NB4 (cell line): ENCODE measurements around the gene PLOD2.

Source experiments
- DNase-seq: peaks from one replicate; pipeline ENCODE4 v3.0.0; 2010; ENCODE audit warnings: low read depth
- H3K4me3 ChIP-seq: one replicate; pipeline ENCODE4 v1.5.1; 2011; ENCODE audit warnings: mild to moderate bottlenecking, low read depth, low read length, moderate library complexity
- CTCF ChIP-seq: IDR thresholded peaks from one replicate; pipeline ENCODE4 v1.5.1; 2012; ENCODE audit warnings: low read depth, low read length
- MAX ChIP-seq: IDR thresholded peaks from 2 replicates; pipeline ENCODE4 v1.6.1; 2011; ENCODE audit warnings: low read depth, low read length
- MYC ChIP-seq: IDR thresholded peaks from 2 replicates; pipeline ENCODE4 v1.6.1; 2011; ENCODE audit warnings: low read depth, low read length
- POLR2A ChIP-seq: IDR thresholded peaks from 2 replicates; pipeline ENCODE4 v1.6.1; 2011; ENCODE audit warnings: mild to moderate bottlenecking; ENCODE audit not compliant: insufficient read length; ENCODE audit errors: extremely low read depth

PLOD2 gene

GRCh38 chr3:146104068-146104467 lies 56.9 kb downstream of the PLOD2 start:
- TF ChIP-seq CTCF (no peak), MYC (no peak), POLR2A (no peak), MAX (no peak)
- H3K4me3 ChIP-seq, result no peak overlapping the region
- DNase-seq, result no peak

DNA sequence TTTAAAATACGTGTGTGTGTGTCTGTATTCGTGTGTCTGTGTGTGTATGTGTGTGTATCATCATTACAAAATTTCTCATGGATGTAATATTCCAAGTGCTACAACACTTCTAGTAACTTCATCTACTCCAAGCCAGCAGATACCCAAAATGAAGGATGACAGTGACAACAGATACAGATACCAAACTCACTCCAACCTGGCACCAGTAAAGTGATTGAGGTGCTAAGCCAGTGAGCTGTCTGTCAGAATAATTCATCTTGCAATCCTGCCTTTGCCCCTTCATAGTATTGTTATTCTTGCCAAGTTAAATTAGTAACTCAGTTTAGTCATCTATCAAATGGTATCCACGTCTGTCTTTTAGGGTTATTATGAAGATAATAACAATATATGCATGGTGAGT lies 58.1 kb downstream of the PLOD2 start:
- no peak for TF ChIP-seq POLR2A
- no peak for TF ChIP-seq CTCF
- TF ChIP-seq MAX, result no peak
- no peak for TF ChIP-seq MYC
- no peak for DNase-seq
- H3K4me3 ChIP-seq, result no peak overlapping the region

DNA sequence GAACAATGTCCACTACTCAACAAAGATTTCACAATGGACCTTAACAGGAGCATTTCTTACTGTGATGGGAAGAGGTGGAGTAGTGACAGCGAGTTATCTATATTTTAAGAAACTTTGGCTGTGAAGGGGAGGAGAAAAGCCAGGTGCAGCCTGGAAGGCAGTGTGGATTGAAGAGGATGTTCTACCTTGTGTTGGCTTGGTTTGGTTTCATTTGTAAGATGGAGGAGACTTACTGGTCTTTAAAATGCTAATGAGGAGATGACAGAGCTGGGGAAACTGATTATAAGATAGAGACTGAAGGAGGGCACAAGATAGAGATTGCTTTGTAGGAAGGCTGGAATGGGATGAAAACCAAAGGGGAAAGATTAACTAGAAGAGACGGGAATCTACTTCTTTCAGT lies 59.4 kb downstream of the PLOD2 start:
- TF ChIP-seq POLR2A (no peak), MAX (no peak)
- no peak overlapping the region for H3K4me3 ChIP-seq
- DNase-seq, result no peak

DNA sequence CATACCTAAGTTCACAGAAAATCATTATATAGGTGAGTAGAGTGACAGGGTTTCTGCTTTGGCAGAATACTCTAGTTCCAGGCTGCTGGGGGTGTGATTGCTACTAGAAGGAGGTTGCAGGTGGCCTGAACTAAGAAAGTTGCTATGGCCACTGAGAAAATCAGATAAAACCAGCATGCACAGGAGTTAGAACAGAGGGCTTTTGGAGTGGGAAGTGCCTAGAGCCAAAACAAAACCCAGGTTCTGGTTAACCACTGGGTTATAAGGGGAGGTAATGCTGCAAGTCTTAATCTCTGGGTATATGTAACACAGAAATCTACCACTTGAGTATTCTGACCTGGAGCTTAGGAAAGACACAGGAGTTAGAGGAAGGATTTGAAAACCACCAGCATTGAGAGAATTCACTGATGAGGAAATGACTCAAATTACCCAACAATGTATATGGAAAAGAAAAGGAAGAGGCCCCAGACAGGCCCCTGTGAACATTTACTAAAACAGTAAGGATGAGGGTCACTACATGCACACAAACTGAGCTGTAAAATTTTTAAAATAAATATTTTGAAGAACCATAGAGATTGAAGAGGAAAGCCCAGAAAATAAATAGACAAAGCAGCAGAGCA lies 60.0 kb downstream of the PLOD2 start:
- TF ChIP-seq CTCF (no peak), POLR2A (no peak), MAX (no peak), MYC (no peak)
- no peak for DNase-seq
- no peak overlapping the region for H3K4me3 ChIP-seq

DNA sequence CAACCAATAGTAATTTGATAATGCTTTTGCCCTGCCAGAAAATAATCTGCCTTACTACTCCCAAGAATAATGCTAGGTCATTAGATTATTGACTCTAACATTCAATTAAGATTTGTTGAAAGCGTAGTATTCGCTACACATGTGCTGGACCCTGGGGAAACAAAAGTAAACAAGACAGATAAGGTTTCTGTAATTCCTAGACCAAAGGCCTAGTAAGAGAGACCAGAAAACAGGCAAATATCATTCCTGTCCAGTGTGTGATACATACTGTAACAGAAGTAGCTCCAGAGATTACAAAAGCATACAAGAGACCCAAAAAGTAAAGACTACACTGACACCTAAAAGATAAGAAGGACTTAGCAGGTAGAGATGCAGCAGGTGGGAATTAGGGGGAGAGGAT lies 60.8 kb downstream of the PLOD2 start:
- no peak for DNase-seq
- TF ChIP-seq POLR2A (no peak), CTCF (no peak), MYC (no peak), MAX (no peak)

GRCh38 chr3:146099316-146099715 lies 61.7 kb downstream of the PLOD2 start:
- DNase-seq, result no peak
- TF ChIP-seq POLR2A (no peak), MAX (no peak), MYC (no peak), CTCF (no peak)
- no peak overlapping the region for H3K4me3 ChIP-seq

More for the DNA sequence above, 60.8 kb downstream of the PLOD2 start:
- no peak overlapping the region for H3K4me3 ChIP-seq
